ENCODE measurements around the gene TMEM140. TPM values are rescaled to one million over a fixed set of nuclear protein-coding genes. Genes with fewer than 3 reads are reported as not detected.
A peak's percentile ranks its signal among the peaks of the same experiment; 100 is the strongest.

The TMEM140 gene
- total and polyA plus RNA-seq, 9 of the 15 experiments (the other 6 are each of a cell fraction or from before 2014, with no cell fraction given) = 0.03 to 0.82 (median 0.23) TPM

DNA sequence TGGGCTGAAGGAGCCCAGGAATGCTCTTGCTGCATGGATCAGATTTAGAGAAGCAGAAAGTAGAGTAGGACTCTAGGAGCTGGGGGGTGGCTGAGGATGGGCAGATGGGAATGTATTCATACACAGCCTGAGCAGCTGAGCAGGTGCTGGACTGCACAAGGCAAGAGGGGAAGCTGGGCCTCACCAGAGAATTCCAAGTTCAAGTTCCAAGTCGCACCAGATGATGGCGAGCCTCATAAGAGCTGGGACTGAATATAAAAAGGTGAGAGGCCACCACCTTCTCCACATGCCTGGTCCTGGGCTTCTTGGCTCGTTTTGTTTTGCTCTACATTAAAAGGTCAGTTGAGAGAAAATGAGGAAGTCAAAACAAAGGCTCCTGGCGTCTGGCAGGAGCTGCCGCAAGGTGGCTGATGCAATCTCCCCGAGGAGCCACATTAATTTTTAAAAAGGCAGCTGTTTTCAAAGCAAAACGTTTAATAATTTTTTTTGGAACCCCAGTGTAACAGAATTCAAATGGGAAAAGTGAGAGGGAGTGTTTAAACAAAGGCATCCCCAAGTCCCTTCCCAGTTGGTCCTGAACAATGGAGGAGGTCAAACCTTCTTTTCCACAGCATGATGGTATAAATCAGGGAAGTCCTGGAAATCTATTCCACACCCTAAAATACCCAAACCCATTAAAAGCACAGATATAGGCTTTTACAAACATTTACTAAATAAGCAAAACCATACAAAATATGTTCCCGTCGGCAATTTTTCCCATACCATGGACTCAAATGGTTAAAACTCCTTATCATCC, 13.2 kb downstream of the TMEM140 start (continued):
- no peak for TF ChIP-seq ZBTB26 (CRISPR knock-in tag; IDR thresholded peaks at IDR 0.05)
- no peak for TF ChIP-seq ZNF785 (CRISPR knock-in tag; IDR thresholded peaks at IDR 0.05)
- TF ChIP-seq POLR3A (IDR thresholded peaks at IDR 0.05; ENCODE audit: borderline replicate concordance, extremely low read depth, insufficient read depth, insufficient read length) = no peak
- no peak for TF ChIP-seq ARID2 (IDR thresholded peaks at IDR 0.05)
- TF ChIP-seq RBM25 (IDR thresholded peaks at IDR 0.05; ENCODE audit: low read depth, low read length, severe bottlenecking) = no peak
- no peak for TF ChIP-seq CBFA2T2 (conservative IDR thresholded peaks at IDR 0.05)
- TF ChIP-seq ZNF354B (CRISPR knock-in tag; IDR thresholded peaks at IDR 0.05) = no peak
- TF ChIP-seq ZBTB8A (IDR thresholded peaks at IDR 0.05; ENCODE audit: partially characterized antibody) = no peak
- TF ChIP-seq ZKSCAN1 (IDR thresholded peaks at IDR 0.05; ENCODE audit: low read depth, low read length) = no peak
- TF ChIP-seq TEAD1 (CRISPR knock-in tag; IDR thresholded peaks at IDR 0.05) = peak; percentile 72 to 81; a peak in 3 of 4 replicates
- TF ChIP-seq KDM1A (IDR thresholded peaks at IDR 0.05) = no peak
- no peak for TF ChIP-seq ZNF436 (CRISPR knock-in tag; IDR thresholded peaks at IDR 0.05)
- no peak; a peak in 1 of 4 replicates for TF ChIP-seq TBL1XR1 (IDR thresholded peaks at IDR 0.05; ENCODE audit: low read length in 2 of 2)
- no peak for TF ChIP-seq ZC3H11A (IDR thresholded peaks at IDR 0.05; ENCODE audit: low read depth, low read length)
- TF ChIP-seq, protein P1, sequence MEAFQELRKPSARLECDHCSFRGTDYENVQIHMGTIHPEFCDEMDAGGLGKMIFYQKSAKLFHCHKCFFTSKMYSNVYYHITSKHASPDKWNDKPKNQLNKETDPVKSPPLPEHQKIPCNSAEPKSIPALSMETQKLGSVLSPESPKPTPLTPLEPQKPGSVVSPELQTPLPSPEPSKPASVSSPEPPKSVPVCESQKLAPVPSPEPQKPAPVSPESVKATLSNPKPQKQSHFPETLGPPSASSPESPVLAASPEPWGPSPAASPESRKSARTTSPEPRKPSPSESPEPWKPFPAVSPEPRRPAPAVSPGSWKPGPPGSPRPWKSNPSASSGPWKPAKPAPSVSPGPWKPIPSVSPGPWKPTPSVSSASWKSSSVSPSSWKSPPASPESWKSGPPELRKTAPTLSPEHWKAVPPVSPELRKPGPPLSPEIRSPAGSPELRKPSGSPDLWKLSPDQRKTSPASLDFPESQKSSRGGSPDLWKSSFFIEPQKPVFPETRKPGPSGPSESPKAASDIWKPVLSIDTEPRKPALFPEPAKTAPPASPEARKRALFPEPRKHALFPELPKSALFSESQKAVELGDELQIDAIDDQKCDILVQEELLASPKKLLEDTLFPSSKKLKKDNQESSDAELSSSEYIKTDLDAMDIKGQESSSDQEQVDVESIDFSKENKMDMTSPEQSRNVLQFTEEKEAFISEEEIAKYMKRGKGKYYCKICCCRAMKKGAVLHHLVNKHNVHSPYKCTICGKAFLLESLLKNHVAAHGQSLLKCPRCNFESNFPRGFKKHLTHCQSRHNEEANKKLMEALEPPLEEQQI (IDR thresholded peaks at IDR 0.05) = 0 out of 2 replicates have a peak, but pooled peaks have one; percentile 19
- no peak for TF ChIP-seq ZNF740 (CRISPR knock-in tag; IDR thresholded peaks at IDR 0.05)
- TF ChIP-seq ZNF740 (tag; IDR thresholded peaks at IDR 0.05) = peak in 1 of 2 experiments; percentile 63; a peak in 2 of 4 replicates
- no peak for TF ChIP-seq ESRRA (IDR thresholded peaks at IDR 0.05; ENCODE audit: borderline replicate concordance, low read depth)
- no peak for TF ChIP-seq MED1 (CRISPR knock-in tag; IDR thresholded peaks at IDR 0.05; ENCODE audit: borderline replicate concordance)
- TF ChIP-seq TAF7 (tag; IDR thresholded peaks at IDR 0.05) = no peak
- TF ChIP-seq HNRNPL (IDR thresholded peaks at IDR 0.05; ENCODE audit: low read depth, low read length) = no peak
- peak; percentile 29; the same call in 1 of the 2 replicates for TF ChIP-seq NCOR1 (IDR thresholded peaks at IDR 0.05)
- peak in 1 of 2 experiments; percentile 73; a peak in 1 of 3 replicates for TF ChIP-seq CBX3 (IDR thresholded peaks at IDR 0.05; ENCODE audit: borderline replicate concordance in 1 of 2, low read length in 2 of 2)
- no peak for TF ChIP-seq SETDB1 (IDR thresholded peaks at IDR 0.05; ENCODE audit: low read length)
- no peak for TF ChIP-seq KLF10 (CRISPR knock-in tag; IDR thresholded peaks at IDR 0.05)
- TF ChIP-seq FOSL1 (tag; conservative IDR thresholded peaks at IDR 0.05) = no peak

All from K562 (cell line).